ENCODE results near the gene RDH5.
A peak's percentile ranks its signal among the peaks of the same experiment; 100 is the strongest.

The RDH5 gene

GRCh38 chr12:55734595-55734994, 14.4 kb downstream of the RDH5 start:
- no peak overlapping the region for H3K27ac Mint-ChIP-seq
- intact Hi-C loops (cut with micrococcal nuclease) = no loop called here
- peaks cover 53% of the 10 kb centered on the region for H3K4me1 Mint-ChIP-seq (ENCODE audit: low read depth)
- H3K9me3 Mint-ChIP-seq = no peaks in the 10 kb centered on the region
- peaks cover 1% of the 10 kb centered on the region for H3K27me3 Mint-ChIP-seq
- H3K36me3 Mint-ChIP-seq (ENCODE audit: low read depth) = peaks cover 24% of the 10 kb centered on the region
- H3K4me3 Mint-ChIP-seq = no peak overlapping the region

GRCh38 chr12:55736076-55736475, 15.9 kb downstream of the RDH5 start:
- Mint-ChIP-seq H3K4me1 (ENCODE audit: low read depth) (peaks cover 38% of the 10 kb centered on the region), H3K27ac (peak overlapping the region; percentile 9), H3K9me3 (no peaks in the 10 kb centered on the region), H3K27me3 (peaks cover 5% of the 10 kb centered on the region), H3K4me3 (no peak overlapping the region), H3K36me3 (ENCODE audit: low read depth) (peaks cover 11% of the 10 kb centered on the region)
- intact Hi-C loops (cut with micrococcal nuclease) = loop anchor here (5.0 kb wide), 3 partner anchors 291 to 381 kb away; partner anchors contain the start of genes RPL41, RPS26 and ZC3H10

DNA sequence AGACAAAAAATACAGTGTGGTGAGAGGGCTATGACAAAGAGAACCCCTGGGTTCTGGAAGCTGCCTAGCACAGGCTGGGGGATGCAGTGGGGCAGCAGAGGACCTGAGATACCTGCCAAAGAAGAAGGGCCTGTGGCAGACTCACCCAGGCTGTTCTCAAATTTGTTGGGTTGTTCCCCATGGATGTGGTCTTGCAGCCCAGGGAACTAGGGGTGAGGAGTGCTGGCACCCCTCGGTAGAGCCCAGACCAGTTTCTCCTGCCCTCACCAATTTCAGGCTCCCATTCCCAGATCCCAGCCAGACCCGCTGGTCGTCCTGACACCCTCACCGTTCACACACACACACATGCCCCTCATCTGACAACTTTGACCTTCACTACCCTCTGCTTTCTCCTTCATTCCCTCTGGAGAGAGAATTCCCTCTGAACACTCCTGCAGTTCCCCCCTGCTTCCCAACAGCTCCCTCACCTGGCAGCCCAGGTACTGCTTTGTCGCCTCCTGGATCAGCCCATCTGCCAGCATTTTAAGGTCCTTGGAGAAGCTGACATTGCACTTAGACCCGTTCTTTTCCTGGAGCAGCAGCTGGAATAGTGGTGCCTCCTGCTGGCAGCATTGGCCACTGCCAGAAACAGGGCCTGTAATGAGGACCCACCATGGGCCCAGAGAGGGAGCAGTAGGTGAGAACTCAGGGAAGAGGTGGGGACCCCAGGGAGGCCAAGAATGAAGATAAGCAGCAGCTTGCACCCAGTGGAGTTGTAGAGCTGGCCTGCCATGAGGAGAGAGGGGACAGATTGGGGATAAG, 16.8 kb downstream of the RDH5 start:
- H3K9me3 Mint-ChIP-seq = no peaks in the 10 kb centered on the region
- H3K27ac Mint-ChIP-seq = peak overlapping the region; percentile 90
- H3K4me1 Mint-ChIP-seq (ENCODE audit: low read depth) = peaks cover 37% of the 10 kb centered on the region
- peaks cover 9% of the 10 kb centered on the region for H3K36me3 Mint-ChIP-seq (ENCODE audit: low read depth)
- intact Hi-C loops (cut with micrococcal nuclease) = loop anchor here (1.0 to 5.0 kb wide), 6 partner anchors 8 to 380 kb away; partner anchors contain the start of genes CD63, RPL41, RPS26 and ZC3H10
- H3K27me3 Mint-ChIP-seq = peaks cover 12% of the 10 kb centered on the region
- no peak overlapping the region for H3K4me3 Mint-ChIP-seq

- H3K36me3 Mint-ChIP-seq (ENCODE audit: low read depth) = peaks cover 2% of the 10 kb centered on the region
- peak overlapping the region; percentile 90 for H3K27ac Mint-ChIP-seq
- intact Hi-C loops (cut with micrococcal nuclease) = loop anchor here (1.0 to 5.0 kb wide), 7 partner anchors 8 to 380 kb away; partner anchors contain the start of genes CD63, RPL41, RPS26 and ZC3H10
- H3K9me3 Mint-ChIP-seq = no peaks in the 10 kb centered on the region
- H3K4me3 Mint-ChIP-seq = peak overlapping the region; percentile 73
- H3K27me3 Mint-ChIP-seq = peaks cover 17% of the 10 kb centered on the region
- H3K4me1 Mint-ChIP-seq (ENCODE audit: low read depth) = peaks cover 37% of the 10 kb centered on the region
Observed at GRCh38 chr12:55737581-55738122, 17.5 kb downstream of the RDH5 start.

DNA sequence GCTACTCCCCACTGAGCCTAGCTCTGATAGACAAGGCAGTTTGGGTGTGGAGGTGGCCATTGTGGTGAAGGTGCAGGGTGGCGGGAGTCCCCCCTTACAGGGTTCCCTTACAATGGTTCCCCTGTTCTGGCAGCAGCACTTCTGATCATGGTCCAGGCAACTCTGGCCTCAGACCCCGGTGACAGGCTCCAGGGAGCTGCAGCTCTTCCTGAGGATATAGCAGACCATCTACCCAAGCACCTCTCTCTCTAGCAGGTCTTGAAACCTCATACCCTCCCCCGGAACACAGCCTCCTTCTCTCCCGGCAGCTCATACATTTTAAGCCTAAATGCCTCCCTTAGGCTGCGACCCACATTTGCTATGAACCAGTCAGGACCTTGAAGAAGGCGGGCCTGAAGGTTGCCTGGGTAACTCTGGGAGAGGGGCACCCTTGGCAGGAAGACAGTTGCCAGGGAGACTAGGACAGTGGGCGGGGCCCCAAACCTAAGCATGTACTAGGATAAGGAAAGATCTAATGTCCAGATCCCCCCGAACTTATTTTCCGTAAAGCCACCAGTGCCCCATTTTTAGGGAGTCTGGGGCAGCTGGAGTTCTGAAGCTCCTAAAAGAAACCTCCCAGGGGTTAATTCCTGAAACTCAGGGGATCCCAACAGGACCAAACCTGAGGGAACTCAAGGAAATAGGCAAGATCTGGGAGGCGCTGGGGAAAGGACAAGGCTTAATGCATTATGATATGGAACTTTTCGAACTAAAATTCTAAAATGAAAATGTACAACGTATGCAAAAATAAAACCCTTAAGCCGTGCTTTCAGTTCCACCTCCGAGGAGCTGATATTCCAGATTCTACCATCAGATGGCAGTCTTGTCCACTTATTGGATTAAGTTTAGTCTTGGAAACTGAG, 18.2 kb downstream of the RDH5 start:
- Mint-ChIP-seq H3K36me3 (ENCODE audit: low read depth) (no peaks in the 10 kb centered on the region), H3K4me3 (peak overlapping the region; percentile 73), H3K27ac (peak overlapping the region; percentile 90), H3K9me3 (no peaks in the 10 kb centered on the region), H3K27me3 (peaks cover 20% of the 10 kb centered on the region), H3K4me1 (ENCODE audit: low read depth) (peaks cover 35% of the 10 kb centered on the region)
- intact Hi-C loops (cut with micrococcal nuclease) = loop anchor here (2.0 to 5.0 kb wide), 4 partner anchors 200 to 379 kb away; partner anchors contain the start of genes RPL41, RPS26 and ZC3H10

GRCh38 chr12:55739025-55739378, 18.8 kb downstream of the RDH5 start:
- no peak overlapping the region for H3K4me3 Mint-ChIP-seq
- H3K4me1 Mint-ChIP-seq (ENCODE audit: low read depth) = peaks cover 41% of the 10 kb centered on the region
- intact Hi-C loops (cut with micrococcal nuclease) = loop anchor here (2.0 to 5.0 kb wide), 4 partner anchors 200 to 378 kb away; partner anchors contain the start of genes RPL41, RPS26 and ZC3H10
- H3K36me3 Mint-ChIP-seq (ENCODE audit: low read depth) = no peaks in the 10 kb centered on the region
- no peaks in the 10 kb centered on the region for H3K9me3 Mint-ChIP-seq
- peaks cover 26% of the 10 kb centered on the region for H3K27me3 Mint-ChIP-seq
- H3K27ac Mint-ChIP-seq = peak overlapping the region; percentile 90

DNA sequence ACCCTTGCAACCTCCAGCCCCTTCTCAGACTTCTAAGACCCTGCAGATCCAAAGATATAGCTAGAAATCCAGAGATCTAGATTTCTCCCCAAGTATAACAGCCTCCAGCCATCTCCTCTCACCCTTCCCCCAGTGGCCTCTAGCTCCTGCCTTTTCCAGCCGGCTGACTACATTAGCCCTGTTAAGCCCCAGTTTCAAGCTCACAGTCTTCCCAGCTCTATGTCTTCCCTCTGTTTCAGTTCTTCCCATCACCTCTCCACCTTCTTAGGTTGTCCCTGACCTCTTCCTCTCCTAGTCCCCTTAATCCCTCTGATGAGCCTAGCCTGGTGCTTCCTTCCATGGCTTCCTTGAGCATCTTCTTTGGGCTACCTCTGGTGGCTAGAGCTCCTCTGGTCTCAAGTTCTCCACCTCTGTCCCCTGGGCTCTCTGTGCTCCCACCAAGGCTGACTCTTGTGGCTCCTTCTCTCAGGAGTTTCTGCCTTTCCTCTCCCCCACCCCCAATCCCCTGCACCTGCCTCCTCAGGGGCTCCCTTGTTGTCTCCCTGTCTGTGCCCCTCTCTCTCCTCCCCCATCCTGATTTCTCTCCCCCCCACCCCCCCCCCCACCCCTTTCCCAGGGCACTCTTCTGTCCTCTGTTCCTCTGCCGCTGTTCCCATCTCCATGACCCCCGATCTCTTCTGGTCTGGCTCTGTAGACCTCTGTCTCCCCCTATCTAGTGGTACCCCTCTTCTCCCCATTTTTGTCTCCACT, 21.9 kb downstream of the RDH5 start:
- Mint-ChIP-seq H3K4me1 (ENCODE audit: low read depth) (peaks cover 43% of the 10 kb centered on the region), H3K27me3 (peaks cover 47% of the 10 kb centered on the region), H3K9me3 (no peaks in the 10 kb centered on the region), H3K36me3 (ENCODE audit: low read depth) (no peaks in the 10 kb centered on the region), H3K27ac (peak overlapping the region; percentile 48), H3K4me3 (peak overlapping the region; percentile 62)
- intact Hi-C loops (cut with micrococcal nuclease) = loop anchor here (10.0 kb wide), 1 partner anchor 53 kb away; no protein-coding TSS in a partner anchor

GRCh38 chr12:55742719-55743405, 22.7 kb downstream of the RDH5 start, which contains the start of gene GDF11:
Gene GDF11 (plus strand): TSS chr12:55743122. CDS start chr12:55743317, 195 bp downstream.
- H3K4me3 Mint-ChIP-seq = peak within 1 kb of the TSS; percentile 77
- peaks cover 42% of the 10 kb centered on the region for H3K4me1 Mint-ChIP-seq (ENCODE audit: low read depth)
- H3K27me3 Mint-ChIP-seq = peaks cover 47% of the 10 kb centered on the region
- peak within 1 kb of the TSS; percentile 48 for H3K27ac Mint-ChIP-seq
- no peaks in the 10 kb centered on the region for H3K9me3 Mint-ChIP-seq
- H3K36me3 Mint-ChIP-seq (ENCODE audit: low read depth) = no peaks in the 10 kb centered on the region
- intact Hi-C loops (cut with micrococcal nuclease) = loop anchor here (10.0 kb wide), 1 partner anchor 52 kb away; no protein-coding TSS in a partner anchor

- H3K4me3 Mint-ChIP-seq = peak overlapping the region; percentile 77
- peaks cover 39% of the 10 kb centered on the region for H3K4me1 Mint-ChIP-seq (ENCODE audit: low read depth)
- peak overlapping the region; percentile 33 for H3K27ac Mint-ChIP-seq
- H3K9me3 Mint-ChIP-seq = no peaks in the 10 kb centered on the region
- H3K27me3 Mint-ChIP-seq = peaks cover 47% of the 10 kb centered on the region
- intact Hi-C loops (cut with micrococcal nuclease) = loop anchor here (10.0 kb wide), 1 partner anchor 51 kb away; no protein-coding TSS in a partner anchor
- H3K36me3 Mint-ChIP-seq (ENCODE audit: low read depth) = peaks cover 2% of the 10 kb centered on the region
Observed at GRCh38 chr12:55743406-55744339, 23.5 kb downstream of the RDH5 start.

DNA sequence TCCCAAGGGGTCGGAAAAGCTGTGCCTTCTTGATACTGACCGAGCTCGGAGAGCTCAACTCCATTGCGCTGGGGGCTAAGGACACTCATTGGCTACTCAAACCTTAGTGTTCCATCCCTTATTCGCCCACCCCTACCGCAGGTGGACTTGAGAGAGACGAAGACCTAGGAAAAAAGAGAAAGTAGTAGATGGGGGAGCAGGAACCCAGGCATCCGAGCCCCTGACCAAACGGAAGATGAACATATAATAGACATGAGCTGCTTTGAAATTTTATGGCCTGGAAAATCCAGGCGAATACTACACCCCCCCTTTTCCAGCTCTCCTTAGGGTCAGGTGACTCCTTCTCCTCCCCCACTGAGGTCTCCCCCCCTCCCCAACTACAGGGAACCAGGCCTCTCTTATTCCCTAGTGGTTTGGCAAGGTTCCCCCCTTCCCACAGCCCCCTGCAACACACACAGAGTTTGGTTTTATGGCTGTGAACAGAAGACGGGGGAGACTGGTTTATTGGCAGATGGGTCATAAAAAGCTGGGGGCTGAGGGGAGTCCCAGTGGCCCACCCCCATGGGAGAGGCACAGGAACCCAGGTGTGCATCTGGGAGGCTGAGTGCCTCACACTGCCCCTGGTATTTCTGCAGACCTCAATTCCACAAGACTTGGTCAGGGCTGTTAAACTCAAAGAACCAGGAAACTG, 24.3 kb downstream of the RDH5 start:
- H3K4me1 Mint-ChIP-seq (ENCODE audit: low read depth) = peaks cover 33% of the 10 kb centered on the region
- H3K4me3 Mint-ChIP-seq = peak overlapping the region; percentile 77
- intact Hi-C loops (cut with micrococcal nuclease) = loop anchor here (10.0 kb wide), 1 partner anchor 50 kb away; no protein-coding TSS in a partner anchor
- no peaks in the 10 kb centered on the region for H3K9me3 Mint-ChIP-seq
- no peak overlapping the region for H3K27ac Mint-ChIP-seq
- peaks cover 9% of the 10 kb centered on the region for H3K36me3 Mint-ChIP-seq (ENCODE audit: low read depth)
- H3K27me3 Mint-ChIP-seq = peaks cover 47% of the 10 kb centered on the region
